GM21526 (cell line): ENCODE results near the gene DDX50.
"Not testable (repeated sequence)": the region's sequence is repeated elsewhere in the genome, so short reads cannot be mapped to it uniquely, and the experiment has no call there.

ENCODE experiments used
- ATAC-seq: cut with Tn5 transposase; IDR thresholded peaks from one replicate; pipeline ENCODE4 v1.9.1; 2021; ENCODE audit warnings: moderate library complexity; ENCODE audit not compliant: unreplicated experiment, low FRiP score

The DDX50 gene, protein sequence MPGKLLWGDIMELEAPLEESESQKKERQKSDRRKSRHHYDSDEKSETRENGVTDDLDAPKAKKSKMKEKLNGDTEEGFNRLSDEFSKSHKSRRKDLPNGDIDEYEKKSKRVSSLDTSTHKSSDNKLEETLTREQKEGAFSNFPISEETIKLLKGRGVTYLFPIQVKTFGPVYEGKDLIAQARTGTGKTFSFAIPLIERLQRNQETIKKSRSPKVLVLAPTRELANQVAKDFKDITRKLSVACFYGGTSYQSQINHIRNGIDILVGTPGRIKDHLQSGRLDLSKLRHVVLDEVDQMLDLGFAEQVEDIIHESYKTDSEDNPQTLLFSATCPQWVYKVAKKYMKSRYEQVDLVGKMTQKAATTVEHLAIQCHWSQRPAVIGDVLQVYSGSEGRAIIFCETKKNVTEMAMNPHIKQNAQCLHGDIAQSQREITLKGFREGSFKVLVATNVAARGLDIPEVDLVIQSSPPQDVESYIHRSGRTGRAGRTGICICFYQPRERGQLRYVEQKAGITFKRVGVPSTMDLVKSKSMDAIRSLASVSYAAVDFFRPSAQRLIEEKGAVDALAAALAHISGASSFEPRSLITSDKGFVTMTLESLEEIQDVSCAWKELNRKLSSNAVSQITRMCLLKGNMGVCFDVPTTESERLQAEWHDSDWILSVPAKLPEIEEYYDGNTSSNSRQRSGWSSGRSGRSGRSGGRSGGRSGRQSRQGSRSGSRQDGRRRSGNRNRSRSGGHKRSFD

DNA sequence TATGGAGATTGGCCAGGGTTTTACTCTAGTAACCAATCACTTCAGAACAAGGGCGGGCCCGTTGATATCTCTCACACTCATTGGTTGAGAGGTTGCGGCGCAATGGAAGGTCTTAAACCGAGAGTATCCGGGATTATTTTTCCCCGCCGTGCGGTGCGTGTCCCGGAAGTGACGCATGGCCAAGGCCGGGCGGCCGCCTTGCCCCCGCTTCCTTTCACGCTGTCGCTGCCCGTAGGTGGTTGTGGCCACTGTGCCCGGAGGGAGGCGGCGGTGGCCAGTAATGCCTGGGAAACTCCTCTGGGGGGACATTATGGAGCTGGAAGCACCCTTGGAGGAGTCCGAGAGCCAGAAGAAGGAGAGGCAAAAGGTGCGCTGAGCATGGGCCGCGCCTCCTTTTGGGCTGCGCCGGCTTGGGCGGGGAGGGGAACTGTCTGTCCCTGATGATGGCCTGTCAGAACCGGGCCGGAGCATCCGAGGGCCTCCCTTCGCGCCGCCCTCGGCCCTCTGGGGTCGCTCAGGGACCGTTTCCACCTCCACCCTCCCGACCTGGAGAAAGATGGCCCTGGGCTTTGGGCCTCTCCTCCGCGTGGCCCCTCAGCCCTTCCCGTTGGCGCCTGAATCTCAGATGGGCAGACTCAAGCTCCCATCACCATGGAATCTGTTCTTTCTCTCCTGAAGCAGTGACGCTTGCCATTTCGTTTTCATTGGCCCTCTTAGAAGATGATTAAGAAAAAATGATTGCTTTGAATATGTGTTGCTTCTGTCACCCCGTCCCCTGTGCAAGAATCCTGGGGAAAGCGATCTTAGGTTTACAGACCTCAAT lies at the start of gene DDX50:
Gene DDX50, plus strand, starts transcription at position 211 of the 823 bp plus-strand sequence. Its CDS starts 70 bp downstream, at position 281.
- ATAC-seq = peak; percentile 94

- no peak for ATAC-seq
Measured at GRCh38 chr10:68856352-68856751, 44.8 kb upstream of the DDX50 start.

DNA sequence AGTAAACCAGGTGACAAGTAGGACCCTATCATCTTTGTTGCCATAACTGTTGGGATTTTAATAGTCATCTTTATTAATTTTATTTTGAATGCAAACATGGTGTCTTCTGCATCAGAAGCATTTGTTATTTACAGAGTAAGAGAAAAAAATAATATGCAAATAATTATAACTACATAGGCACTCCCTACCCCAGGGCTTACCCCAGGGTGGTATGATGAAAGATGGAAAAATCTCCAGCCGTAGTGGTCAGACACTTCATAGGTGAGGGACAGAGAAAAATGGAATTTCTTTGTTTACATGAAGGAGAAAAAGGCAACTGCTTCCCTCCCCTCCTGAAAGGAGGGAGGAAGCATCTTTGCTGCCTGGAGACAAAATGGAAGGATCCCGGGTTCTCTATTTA lies 44.1 kb upstream of the DDX50 start:
- ATAC-seq = no peak

DNA sequence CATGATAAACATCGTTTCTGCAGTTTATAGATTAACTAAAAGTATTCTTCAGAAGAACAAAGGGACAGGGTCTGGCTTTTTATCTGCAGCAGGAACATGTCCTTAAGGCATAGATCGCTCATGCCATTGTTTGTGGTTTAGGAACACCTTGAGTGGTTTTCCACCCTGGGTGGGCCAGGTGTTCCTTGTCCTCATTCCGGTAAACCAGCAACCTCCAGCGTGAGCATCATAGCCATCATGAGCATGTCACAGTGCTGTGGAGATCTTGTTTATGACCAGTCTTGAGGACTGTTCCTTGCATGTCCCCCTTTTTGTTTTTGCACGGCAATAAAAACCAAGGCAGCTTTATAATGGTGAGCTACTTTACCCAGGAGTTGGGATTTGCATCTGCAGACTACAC lies 39.9 kb upstream of the DDX50 start:
- no peak for ATAC-seq

- ATAC-seq = no peak
Measured at GRCh38 chr10:68864611-68865010, 36.5 kb upstream of the DDX50 start.

- not testable (repeated sequence) for ATAC-seq
Measured at GRCh38 chr10:68868173-68868572, 32.9 kb upstream of the DDX50 start.

DNA sequence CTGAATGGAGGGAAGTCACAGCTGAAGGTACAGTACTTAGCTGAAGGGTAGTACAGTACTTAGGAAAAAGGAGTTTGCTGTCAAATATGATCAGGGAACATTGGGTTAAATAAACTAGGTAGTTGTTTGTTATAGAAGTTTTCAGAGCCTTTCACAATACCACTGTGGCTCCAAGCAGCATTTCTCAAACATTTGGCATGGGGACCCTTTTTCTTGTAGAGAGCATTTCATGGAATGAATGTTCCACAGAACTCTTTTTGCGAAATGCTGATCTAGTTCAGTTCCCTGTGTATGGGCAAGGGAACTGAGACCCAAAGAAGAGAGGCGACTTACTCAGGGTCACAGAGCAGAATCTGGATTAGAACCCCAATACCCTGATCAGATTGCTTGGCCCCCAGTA lies 31.5 kb upstream of the DDX50 start:
- no peak for ATAC-seq

- no peak for ATAC-seq
Measured at GRCh38 chr10:68870061-68870460, 31.1 kb upstream of the DDX50 start.

GRCh38 chr10:68870545-68871104 lies 30.5 kb upstream of the DDX50 start:
- ATAC-seq = no peak

DNA sequence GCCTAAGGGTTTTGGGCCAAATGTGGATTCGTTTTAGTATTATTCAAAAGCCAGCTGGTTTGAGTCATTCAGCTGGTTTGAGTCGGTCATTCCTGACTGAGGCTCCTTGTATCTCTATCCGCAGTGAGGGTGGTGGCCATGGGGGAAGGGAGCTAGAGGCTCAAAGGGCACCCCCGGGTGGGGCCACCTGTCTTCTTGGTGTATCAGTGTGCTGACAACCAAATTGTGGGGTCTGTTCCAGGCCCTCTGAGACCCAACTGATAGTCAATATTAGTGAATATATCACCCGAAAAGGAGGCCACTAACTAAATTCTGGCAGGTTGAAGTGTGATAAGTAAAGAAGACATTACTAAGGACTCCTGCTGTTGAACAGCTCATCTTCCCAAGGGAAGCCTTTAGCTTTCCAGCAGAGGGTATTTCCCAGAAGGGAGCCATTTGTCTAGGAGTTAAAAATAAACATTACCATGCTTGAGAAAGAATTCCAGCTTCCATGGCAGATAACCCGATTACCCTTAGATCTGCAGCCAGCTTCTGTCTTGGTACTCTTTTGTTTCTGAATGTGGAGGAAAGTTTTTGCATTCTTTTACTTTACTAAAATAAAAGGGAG lies 29.9 kb upstream of the DDX50 start:
- ATAC-seq = no peak

GRCh38 chr10:68871731-68872342 lies 29.3 kb upstream of the DDX50 start:
- no peak for ATAC-seq

GRCh38 chr10:68876246-68877138 lies 24.6 kb upstream of the DDX50 start:
- no peak for ATAC-seq

- no peak for ATAC-seq
Measured at GRCh38 chr10:68877482-68878110, 23.5 kb upstream of the DDX50 start.

- ATAC-seq = no peak
Measured at GRCh38 chr10:68878496-68878895, 22.6 kb upstream of the DDX50 start.

- no peak for ATAC-seq
Measured at GRCh38 chr10:68879628-68880027, 21.5 kb upstream of the DDX50 start.

DNA sequence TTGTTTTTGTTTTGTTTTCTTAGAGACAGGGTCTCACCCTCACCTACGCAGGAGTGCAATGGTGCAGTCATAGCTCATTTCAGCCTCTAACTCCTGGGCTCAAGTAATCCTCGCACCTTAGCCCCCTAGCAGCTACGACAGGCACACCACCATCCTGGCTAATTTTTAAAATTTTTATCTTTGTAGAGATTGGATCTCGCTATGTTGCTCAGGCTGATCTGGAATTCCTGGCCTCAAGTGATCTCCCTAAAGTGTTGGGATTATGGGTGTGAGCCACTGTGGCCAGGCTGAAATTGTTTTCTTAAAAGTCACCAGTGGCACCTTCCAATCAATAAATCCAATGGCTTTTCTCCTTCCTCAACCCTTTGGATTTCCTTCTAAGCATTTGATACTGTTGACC lies 20.9 kb upstream of the DDX50 start:
- ATAC-seq = no peak

DNA sequence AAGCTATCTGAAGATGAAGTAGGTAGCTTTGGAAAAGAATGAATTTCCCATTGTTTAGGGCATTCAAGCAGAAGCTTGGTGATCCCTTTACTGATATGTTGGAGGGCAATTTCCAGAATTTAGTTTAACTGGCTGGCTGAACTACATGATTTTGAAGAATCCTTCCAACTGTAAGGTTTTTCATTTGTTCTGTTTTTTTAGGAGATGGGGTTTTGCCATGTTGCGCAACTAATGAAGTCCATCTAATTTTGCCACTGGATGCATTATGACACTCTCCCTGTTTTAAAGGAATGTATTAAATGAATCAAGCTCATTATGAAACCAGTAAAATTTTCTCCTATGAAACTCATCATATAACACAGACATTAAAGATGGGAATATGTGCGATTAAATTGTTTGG lies 6.1 kb upstream of the DDX50 start:
- ATAC-seq = no peak

GRCh38 chr10:68897336-68897741 lies 3.8 kb upstream of the DDX50 start:
- ATAC-seq = no peak
